Stimulated activated CD8-positive, alpha-beta memory T cell treated with anti-CD3 and anti-CD28 coated beads, Interleukin-7, amount 100 ng/mL, for 4 hours (primary cell): ENCODE measurements around the gene ARHGEF37.

Experiments
- DNase-seq, 2 donors: peaks; one replicate each; pipeline ENCODE4 v3.0.0-alpha.2; 2020; ENCODE audit warnings: low read depth in 2 of 2

The ARHGEF37 gene

GRCh38 chr5:149603920-149604319 lies 22.6 kb downstream of the ARHGEF37 start:
- DNase-seq, result no peak

DNA sequence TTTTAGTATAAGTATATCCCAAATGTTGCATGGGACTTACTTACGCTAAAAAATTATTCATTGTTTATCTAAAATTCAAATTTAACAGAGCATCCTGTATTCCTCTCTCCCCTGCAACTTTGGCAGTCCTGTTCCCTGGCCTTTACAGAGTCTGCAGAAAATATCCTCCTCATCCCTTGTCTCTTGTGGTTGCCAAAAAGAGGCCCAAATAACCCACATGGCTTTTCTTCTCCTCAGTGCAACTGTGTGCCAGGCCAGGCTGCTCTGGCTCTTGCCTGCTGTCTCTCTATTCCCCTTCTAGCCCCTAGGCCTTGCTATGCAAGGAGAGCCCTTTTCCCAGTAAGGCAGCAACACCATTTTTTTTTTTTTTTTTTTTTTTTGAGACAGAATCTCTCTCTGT lies 23.0 kb downstream of the ARHGEF37 start:
- no peak for DNase-seq

GRCh38 chr5:149605354-149605997 lies 24.2 kb downstream of the ARHGEF37 start:
- DNase-seq, result no peak

DNA sequence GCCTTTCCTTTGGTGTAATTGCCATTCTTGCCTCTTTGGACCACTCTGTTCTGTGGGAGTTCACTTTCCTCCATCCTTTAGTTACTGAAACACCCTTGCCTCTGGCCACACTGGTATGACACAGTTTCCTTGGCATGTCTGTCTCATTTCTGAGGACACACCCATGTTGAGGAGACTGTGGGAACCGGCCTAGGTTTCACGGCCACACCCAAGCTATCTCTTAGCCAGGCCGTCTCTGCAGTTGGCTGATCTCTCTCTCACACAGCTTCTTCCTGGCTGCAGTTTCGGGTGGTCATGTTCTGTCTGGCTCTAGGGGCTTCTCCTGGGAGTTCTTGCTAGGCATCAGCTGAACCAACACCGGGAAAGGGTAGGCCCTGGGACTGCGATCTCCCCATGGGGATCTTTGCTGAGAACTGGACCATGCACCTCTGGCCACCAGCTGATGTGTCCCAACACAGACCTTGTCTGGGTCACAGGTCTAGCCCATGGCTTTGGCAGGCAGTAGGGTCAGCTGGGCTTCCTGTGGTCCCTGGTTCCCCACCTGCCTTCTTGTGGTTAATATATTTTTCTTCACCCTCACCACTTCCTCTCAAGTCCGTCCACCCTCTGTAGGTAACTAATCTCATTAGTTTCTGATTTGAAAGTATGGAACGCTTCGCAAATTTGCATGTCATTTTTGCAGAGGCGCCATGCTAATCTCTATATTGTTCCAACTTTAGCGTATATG lies 24.9 kb downstream of the ARHGEF37 start:
- no peak for DNase-seq

DNA sequence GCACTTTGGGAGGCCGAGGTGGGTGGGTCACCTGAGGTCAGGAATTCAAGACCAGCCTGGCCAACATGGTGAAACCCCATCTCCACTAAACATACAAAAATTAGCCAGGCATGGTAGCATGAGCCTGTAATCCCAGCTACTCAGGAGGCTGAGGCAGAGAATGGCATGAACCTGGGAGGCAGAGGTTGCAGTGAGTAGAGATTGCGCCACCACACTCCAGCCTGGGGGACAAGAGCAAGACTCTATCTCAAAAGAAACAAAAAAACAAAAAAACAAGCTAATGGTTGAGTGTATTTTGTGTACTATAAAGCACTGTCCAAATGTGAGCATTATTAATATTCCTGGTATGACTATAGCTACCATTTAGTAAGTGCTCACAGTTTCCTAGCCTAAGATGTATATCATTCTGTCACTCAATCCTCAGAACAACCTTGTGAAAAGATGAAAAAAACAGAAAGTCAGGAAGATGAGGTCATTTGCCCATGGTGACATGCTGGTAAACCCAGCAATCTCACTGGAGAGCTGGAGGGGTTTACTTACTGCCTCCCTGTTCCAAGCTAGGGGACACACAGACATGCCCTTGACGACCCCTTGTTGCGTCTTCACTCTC lies 27.7 kb downstream of the ARHGEF37 start:
- no peak for DNase-seq

- no peak for DNase-seq
Measured at GRCh38 chr5:149609640-149610219, 28.4 kb downstream of the ARHGEF37 start.

GRCh38 chr5:149610589-149611255 lies 29.4 kb downstream of the ARHGEF37 start:
- DNase-seq, result no peak

DNA sequence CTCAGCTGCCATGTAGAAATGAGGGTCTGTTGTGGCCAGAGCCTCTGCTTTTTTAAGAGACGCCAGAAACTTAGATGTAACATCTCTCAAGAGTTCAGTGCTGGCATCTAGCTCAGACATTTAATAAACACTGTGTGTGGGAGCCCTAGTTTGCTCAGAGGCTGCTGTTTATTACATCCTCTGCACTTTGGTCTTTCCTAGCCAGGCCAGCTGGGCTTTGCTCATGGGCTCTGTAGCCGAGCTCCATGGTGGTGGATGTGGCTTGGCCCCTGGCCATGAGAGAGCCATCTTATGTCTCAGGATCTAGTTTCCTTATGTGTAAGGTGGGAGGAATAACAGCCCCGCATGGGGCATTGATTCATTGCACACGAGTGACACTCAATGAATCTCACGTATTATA lies 30.0 kb downstream of the ARHGEF37 start:
- DNase-seq, result no peak

GRCh38 chr5:149614034-149614907 lies 33.0 kb downstream of the ARHGEF37 start:
- no peak for DNase-seq

GRCh38 chr5:149615976-149616375 lies 34.7 kb downstream of the ARHGEF37 start:
- no peak for DNase-seq

- DNase-seq, result no peak
Measured at GRCh38 chr5:149616727-149617285, 35.5 kb downstream of the ARHGEF37 start.

GRCh38 chr5:149617760-149618306 lies 36.5 kb downstream of the ARHGEF37 start:
- no peak for DNase-seq

- DNase-seq, result no peak
Measured at GRCh38 chr5:149618581-149619248, 37.4 kb downstream of the ARHGEF37 start.

GRCh38 chr5:149621415-149622098 lies 40.3 kb downstream of the ARHGEF37 start:
- DNase-seq, result no peak

DNA sequence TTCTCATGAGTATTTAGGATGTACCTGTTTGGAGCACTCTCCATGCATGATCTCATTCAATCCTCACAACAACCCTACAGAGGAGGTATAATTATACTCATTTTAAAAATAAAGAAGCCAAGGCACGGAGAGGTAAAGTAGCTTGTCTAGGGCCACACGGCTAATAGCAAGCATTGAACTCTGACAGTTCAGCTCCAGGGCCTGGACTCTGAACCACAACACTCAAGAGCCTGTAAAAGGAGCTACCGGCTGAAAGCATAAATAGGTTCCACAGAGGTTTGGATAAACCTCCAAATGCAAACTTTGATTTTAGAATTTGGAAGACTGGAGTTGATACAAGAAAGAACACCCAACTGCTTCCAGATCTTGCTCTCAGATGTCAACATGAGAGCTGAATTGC lies 41.2 kb downstream of the ARHGEF37 start:
- no peak for DNase-seq

DNA sequence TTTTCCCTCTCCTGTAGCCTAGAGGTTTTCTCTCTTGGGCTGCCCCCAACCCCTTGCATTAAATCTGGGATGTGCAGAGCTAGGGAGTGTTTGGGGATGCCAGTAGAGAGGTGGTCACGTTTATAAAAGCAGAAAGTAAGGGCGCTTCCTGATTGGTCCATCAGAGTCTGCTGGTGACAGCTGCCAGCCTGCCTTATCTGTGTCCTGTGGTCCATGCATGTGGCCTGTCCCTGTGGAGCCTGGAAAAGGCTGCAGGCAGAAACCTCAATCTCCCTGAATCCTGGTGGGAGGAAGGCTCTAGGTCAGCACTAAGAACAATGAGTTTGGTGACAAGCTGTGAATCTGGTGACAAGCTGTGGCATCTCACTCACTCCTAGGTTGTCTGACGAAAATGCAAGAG lies 42.2 kb downstream of the ARHGEF37 start:
- no peak for DNase-seq

DNA sequence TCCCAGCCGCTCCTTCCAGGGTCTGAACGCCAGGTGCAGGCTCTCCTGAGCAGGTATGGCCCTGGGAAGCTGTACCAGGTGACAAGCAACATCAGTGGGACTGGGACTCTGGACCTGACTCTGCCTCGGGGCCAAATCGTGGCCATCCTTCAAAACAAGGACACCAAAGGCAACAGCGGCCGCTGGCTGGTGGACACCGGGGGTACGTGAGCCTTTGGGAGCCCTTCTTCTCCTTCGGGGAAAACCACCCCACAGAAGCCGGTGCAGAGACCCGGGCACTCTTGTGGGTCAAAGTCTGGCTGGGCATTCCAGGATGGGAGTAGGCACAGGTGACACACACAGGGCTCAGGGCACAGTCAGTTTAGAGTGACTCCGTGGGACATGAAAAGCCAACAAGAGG lies 45.8 kb downstream of the ARHGEF37 start:
- no peak for DNase-seq

DNA sequence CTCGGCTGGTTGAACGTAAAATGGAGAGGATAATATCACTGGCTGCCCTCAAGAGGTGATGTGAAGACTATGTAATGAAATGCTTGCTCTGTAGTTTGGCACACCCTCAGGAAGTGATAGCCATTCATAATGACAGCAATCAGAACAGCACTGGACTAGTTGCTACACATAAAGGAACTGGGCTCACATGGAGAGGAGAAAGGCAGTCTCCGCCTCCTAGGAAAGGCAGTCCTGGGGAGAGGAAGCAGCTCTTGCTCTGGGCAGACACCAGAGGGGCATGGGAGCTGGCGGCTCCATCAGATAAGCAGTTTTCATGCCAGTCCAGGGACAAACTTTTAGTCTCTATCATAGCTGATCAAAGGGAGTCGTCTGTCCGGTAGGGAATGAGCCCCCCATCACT lies 46.9 kb downstream of the ARHGEF37 start:
- no peak for DNase-seq

GRCh38 chr5:149628846-149629388 lies 47.6 kb downstream of the ARHGEF37 start:
- DNase-seq, result no peak
